ENCODE measurements around the gene KCTD8. TPM values are rescaled to one million over a fixed set of nuclear protein-coding genes. Genes with fewer than 3 reads are reported as not detected.

Gene KCTD8
- total RNA-seq (1 to 10 TPM; 1.1 to 6.1 (median 4.1) TPM), polyA plus RNA-seq (1 to 10 TPM in 1 of 2 donors, under 1 TPM in 1; 0.98 to 1.3 TPM)
- long read RNA-seq, donor 1 = 0 reads
- long read RNA-seq, donor 2 = 0 reads
- long read RNA-seq, donor 3 = 0 reads

GRCh38 chr4:44448521-44449461 is at the start of gene KCTD8:
KCTD8 (minus strand) TSS chr4:44448809.
- Histone ChIP-seq H3K4me1 (ENCODE audit: insufficient read depth) (no peaks in the 10 kb centered on the region), H3K27me3 (no peaks in the 10 kb centered on the region), H3K9me3 (no peaks in the 10 kb centered on the region), H3K27ac (peak within 1 kb of the TSS; percentile 47 to 91), H3K36me3 (no peaks in the 10 kb centered on the region), H3K4me3 (peak within 1 kb of the TSS; percentile 42)
- peak; percentile 84 to 94 (median 92) for DNase-seq
- intact Hi-C loops (cut with DNase I) = no loop called here
- no peak for TF ChIP-seq EP300 (IDR thresholded peaks at IDR 0.05)
- peak; percentile 67 for TF ChIP-seq POLR2A (IDR thresholded peaks at IDR 0.05)
- peak; percentile 42 to 76 (median 63) for TF ChIP-seq CTCF (IDR thresholded peaks at IDR 0.05)
- 0 to 1% (median 1%) methylated on average over 67 to 74 of the region's 74 CpGs for WGBS, 3 donors

GRCh38 chr4:44494810-44495701 is 46.4 kb upstream of the KCTD8 start:
- H3K4me1 ChIP-seq (ENCODE audit: insufficient read depth) = no peaks in the 10 kb centered on the region
- no peaks in the 10 kb centered on the region for H3K9me3 ChIP-seq
- 0% methylated on average over 1 of the region's 1 CpG for WGBS, 3 donors
- no peaks in the 10 kb centered on the region for H3K36me3 ChIP-seq
- TF ChIP-seq EP300 (IDR thresholded peaks at IDR 0.05) (no peak), CTCF (IDR thresholded peaks at IDR 0.05) (no peak), POLR2A (IDR thresholded peaks at IDR 0.05) (no peak)
- no peak overlapping the region for H3K27ac ChIP-seq
- no peak overlapping the region for H3K4me3 ChIP-seq
- DNase-seq = no peak
- intact Hi-C loops (cut with DNase I) = no loop called here
- H3K27me3 ChIP-seq = no peaks in the 10 kb centered on the region

GRCh38 chr4:44493924-44494323 is 45.3 kb upstream of the KCTD8 start:
- Histone ChIP-seq H3K27me3 (no peaks in the 10 kb centered on the region), H3K9me3 (no peaks in the 10 kb centered on the region), H3K4me3 (no peak overlapping the region), H3K36me3 (no peaks in the 10 kb centered on the region), H3K4me1 (ENCODE audit: insufficient read depth) (no peaks in the 10 kb centered on the region), H3K27ac (no peak overlapping the region)
- DNase-seq = no peak
- TF ChIP-seq CTCF (IDR thresholded peaks at IDR 0.05) = no peak
- TF ChIP-seq EP300 (IDR thresholded peaks at IDR 0.05) = no peak
- TF ChIP-seq POLR2A (IDR thresholded peaks at IDR 0.05) = no peak
- WGBS, 3 donors = 60 to 61% (median 61%) methylated on average over 6 of the region's 6 CpGs
- intact Hi-C loops (cut with DNase I) = no loop called here

- Histone ChIP-seq H3K4me1 (ENCODE audit: insufficient read depth) (no peaks in the 10 kb centered on the region), H3K27ac (no peak overlapping the region), H3K27me3 (no peaks in the 10 kb centered on the region), H3K4me3 (no peak overlapping the region), H3K9me3 (no peaks in the 10 kb centered on the region), H3K36me3 (no peaks in the 10 kb centered on the region)
- TF ChIP-seq CTCF (IDR thresholded peaks at IDR 0.05) (no peak), EP300 (IDR thresholded peaks at IDR 0.05) (no peak), POLR2A (IDR thresholded peaks at IDR 0.05) (no peak)
- no peak for DNase-seq
- intact Hi-C loops (cut with DNase I) = no loop called here
- 58 to 90% (median 71%) methylated on average over 3 of the region's 3 CpGs for WGBS, 3 donors
Observed at GRCh38 chr4:44487341-44487740, 38.7 kb upstream of the KCTD8 start.
